D721Med (cell line): ENCODE measurements around the gene MMP24.

Experiments
- DNase-seq: peaks from one replicate; pipeline ENCODE4 v3.0.0; 2011; ENCODE audit warnings: low spot score; ENCODE audit not compliant: insufficient read length
- FAIRE-seq: peaks from 2 replicates; lab custom pipeline; 2011; peaks lifted over from hg19 to GRCh38; lab: Jason Lieb, UNC
- CTCF ChIP-seq: IDR thresholded peaks from 2 replicates; pipeline ENCODE4 v1.5.1; 2012; ENCODE audit warnings: mild to moderate bottlenecking, control low read depth; ENCODE audit not compliant: insufficient read depth; ENCODE audit errors: missing control alignments

Gene MMP24

DNA sequence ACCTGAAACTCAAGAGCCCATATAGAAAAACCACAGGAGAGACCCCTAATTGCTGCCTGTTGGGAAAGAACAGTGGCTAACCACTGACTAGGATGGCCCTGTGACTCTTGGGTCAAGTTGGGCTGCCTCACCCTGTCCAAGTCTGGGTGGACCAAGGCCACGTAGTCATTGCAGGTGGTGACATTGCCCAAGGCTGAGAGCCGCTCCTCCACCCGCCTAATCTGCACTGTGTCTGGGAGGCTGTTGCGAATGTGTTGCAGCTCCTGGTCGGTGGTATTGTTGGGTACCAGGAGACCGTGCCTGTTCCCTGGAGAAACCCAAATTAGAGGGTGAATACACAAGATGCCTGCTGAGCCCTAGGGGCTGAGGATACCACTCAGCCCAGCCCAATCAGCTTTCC is 54.0 kb downstream of the MMP24 start:
- FAIRE-seq (no peak), DNase-seq (no peak)
- TF ChIP-seq CTCF = no peak

GRCh38 chr20:35281506-35282101 is 55.1 kb downstream of the MMP24 start:
- DNase-seq (no peak), FAIRE-seq (no peak)
- TF ChIP-seq CTCF = no peak

DNA sequence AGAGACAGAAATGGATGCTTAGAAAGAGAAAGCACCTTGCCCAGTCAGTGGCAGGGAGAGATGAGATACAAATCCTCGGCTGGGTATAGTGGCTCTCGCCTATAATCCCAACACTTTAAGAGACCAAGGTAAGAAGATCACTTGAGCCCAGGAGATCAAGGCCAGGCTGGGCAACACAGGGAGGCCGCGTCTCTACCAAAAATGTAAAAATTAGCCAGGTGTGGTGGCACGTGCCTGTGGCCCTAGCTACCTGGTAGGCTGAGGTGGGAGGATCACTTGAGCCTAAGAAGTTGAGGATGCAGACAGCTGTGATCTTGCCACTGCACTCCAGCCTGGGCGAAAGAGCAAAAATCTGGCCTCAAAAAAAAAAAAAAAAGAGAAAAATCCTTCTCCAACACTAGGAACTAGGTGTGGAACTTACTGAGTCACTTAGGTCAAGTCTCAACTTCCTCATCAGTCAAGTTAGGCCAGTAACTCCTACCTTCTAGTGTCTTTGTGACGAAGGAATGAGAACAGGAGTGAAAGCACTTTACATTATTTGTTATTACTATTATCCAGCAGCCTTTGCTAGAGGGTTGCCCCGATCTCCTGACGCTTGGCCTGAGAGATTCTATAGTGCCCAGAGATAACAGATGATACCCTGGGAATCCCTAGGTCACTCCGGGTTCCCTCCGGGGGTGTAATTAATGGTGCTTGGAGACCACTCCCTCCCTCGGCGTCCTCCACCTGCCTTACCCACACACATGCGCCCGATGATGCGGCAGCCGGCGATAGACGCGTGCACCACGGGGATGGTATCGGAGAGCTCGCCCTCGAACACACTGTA is 57.2 kb downstream of the MMP24 start:
- DNase-seq (no peak), FAIRE-seq (no peak)
- TF ChIP-seq CTCF = no peak

DNA sequence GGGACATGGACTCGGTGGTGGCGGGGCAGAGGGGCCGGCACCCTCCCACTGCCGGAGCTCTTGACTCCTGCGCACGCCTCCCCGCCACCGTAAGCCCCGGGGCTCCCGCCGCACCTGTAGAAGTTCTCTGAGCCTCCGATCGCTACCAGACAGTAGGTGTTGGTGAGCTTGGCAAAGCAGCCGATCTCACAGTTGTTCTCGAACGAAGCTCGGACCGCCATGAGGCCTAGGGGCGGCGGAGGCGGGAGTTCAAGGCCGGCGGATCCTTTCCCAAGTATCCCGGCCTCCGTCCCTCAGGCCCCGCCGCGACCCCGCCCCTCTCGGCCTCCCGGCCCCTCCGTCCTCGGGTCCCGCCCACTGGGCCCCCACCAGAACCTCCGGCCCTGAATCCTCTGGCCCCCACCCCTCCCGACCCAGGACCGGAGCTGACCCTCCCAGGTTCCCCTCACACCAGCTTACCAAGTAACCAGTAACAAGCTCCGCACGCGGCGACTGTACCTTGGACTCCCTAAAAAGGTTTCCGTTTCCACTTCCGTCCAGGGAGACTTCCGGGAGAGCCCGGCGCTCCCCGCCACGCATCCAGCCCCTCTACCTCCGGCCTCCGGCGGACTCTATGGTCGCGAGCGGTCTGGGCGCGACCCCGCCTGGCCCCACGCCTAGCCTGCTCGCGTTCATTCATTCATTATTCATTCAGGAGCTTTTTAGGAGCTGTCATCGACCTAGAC is 57.9 kb downstream of the MMP24 start, which contains the start of gene EIF6:
TSS of gene EIF6 (minus strand) at position 506 of the 725 bp plus-strand sequence. CDS start at position 221, 285 bp downstream.
- no peak for TF ChIP-seq CTCF
- DNase-seq = peak; percentile 95
- FAIRE-seq = no peak

- TF ChIP-seq CTCF = no peak
- no peak for FAIRE-seq
- DNase-seq = no peak
Measured at GRCh38 chr20:35284992-35285805, 58.7 kb downstream of the MMP24 start.

- FAIRE-seq (no peak), DNase-seq (no peak)
- TF ChIP-seq CTCF = no peak
Measured at GRCh38 chr20:35285806-35286076, 59.3 kb downstream of the MMP24 start.
